Measurements from ENCODE around the gene NAA50. TPM values are rescaled to one million over a fixed set of nuclear protein-coding genes. Genes with fewer than 3 reads are reported as not detected.

Gene NAA50
- total and polyA plus RNA-seq, 8 donors, result 8.4 to 46.2 (median 34.5) TPM

DNA sequence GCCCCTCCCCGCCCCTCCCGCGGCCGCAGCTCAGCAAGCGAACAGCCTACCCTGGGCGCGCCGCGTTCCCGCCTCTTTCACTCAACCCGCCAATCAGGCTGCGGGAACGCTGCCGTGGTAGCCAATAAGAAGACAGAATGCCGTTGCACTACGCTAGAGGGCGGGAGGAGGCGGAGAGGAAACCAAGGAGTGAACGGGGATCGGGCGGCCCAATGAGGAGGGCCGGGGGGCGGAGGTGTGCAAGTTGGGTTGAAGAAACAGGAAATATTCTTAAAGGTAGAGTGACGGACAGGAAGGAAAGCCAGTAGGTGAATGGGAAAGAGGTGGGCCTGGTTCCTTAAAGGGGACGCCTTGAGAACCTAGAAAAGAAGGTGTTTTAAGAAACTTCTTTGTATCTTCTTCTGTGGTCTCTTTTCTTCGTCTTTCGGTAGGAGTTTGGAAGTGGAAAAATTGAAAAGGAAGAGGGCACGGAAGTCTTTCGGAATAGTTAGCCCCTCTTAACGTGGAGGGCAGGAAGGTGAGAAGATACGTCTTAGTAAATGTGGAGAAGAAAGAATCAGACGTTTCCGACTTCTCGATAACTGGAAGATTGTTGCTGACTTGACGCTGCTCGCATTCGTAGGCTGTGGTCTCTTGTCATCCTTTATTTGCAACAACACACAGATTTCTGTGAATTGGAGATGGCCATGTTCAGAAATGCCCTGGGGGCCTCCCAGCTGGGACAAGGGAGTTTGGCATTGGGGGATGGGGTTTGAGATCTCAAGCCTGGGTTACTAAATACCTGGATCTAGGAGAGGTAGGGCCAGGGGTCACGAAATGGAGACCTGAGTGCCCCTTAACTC lies 49.2 kb downstream of the NAA50 start:
- peaks cover 0 to 34% (median 30%) of the 10 kb centered on the region in 3 donors for H3K4me1 ChIP-seq
- peak; percentile 86 to 94 (median 91) for ATAC-seq
- no peaks in the 10 kb centered on the region for H3K9me3 ChIP-seq
- peak; percentile 95 to 99 (median 98) for DNase-seq
- WGBS, 2 donors, result 1% methylated on average over 33 to 38 of the region's 38 CpGs
- no peaks in the 10 kb centered on the region for H3K27me3 ChIP-seq
- TF ChIP-seq CTCF (IDR thresholded peaks at IDR 0.05), result peak in 2 of 4 donors; percentile 10 to 18
- FAIRE-seq, result peak; percentile 96
- peak overlapping the region; percentile 96 to 99 (median 98) for H3K27ac ChIP-seq
- peak overlapping the region; percentile 88 to 92 (median 91) for H3K4me3 ChIP-seq
- intact Hi-C loops (cut with DNase I), result no loop called here
- H3K36me3 ChIP-seq, result no peaks in the 10 kb centered on the region

DNA sequence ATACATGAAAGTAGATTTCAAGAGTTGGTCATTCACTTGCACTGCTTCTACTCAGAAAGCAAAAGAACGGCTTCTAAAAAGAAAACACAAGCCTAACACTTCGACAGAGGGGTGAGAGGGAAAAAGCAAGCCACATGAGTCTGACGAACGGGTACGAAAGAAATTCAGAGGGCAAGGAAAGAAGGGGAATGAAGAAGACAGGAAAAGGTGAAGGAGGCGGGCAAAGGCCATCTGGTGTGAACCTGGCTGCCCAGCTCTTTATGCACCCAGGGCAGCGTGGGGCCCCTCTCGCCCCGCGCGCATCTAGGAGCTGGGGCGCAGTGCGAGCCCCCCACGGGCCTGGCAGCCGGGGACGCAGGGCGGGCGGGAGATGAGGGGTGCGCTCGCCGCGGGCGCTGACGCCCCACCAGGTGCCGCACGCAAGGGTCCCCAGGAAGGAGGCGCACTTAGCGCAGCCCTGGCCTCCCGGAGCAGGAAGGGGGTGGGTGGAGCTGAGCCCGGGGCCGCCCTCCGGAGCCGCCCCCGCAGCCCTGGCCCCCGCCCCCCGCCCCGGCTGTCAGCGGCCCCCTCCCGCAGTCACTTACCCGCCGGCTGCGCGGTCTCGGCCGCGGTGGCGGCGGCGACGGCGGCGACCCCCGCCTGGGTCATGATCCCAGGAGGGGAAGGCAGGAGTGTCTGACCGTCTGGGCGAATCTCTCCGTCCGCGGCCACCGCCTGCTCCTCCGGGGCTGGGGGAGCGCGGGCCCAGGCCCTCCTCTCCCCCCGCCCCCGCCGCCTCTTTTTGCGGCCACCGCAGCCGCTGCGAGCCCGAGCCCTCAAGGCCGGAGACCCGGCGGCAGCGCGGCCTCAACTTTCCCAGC lies 50.0 kb downstream of the NAA50 start, which contains the start of gene USF3:
TSS of gene USF3 (minus strand) at position 857 of the 860 bp plus-strand sequence. CDS start 21,764 bp downstream, outside the sequence.
- intact Hi-C loops (cut with DNase I), result no loop called here
- peak in 1 of 4 donors; percentile 16 for TF ChIP-seq CTCF (IDR thresholded peaks at IDR 0.05)
- FAIRE-seq, result no peak
- 0 to 1% methylated on average over 35 to 75 of the region's 75 CpGs for WGBS, 2 donors
- H3K4me3 ChIP-seq, result peak within 1 kb of the TSS; percentile 88 to 92 (median 91)
- no peaks in the 10 kb centered on the region for H3K9me3 ChIP-seq
- ATAC-seq, result peak; percentile 74 to 84 (median 82)
- H3K27me3 ChIP-seq, result no peaks in the 10 kb centered on the region
- peak within 1 kb of the TSS; percentile 96 to 99 (median 98) for H3K27ac ChIP-seq
- peaks cover 4 to 37% (median 35%) of the 10 kb centered on the region in 3 donors for H3K4me1 ChIP-seq
- no peaks in the 10 kb centered on the region for H3K36me3 ChIP-seq
- DNase-seq, result peak; percentile 78 to 89 (median 82)

DNA sequence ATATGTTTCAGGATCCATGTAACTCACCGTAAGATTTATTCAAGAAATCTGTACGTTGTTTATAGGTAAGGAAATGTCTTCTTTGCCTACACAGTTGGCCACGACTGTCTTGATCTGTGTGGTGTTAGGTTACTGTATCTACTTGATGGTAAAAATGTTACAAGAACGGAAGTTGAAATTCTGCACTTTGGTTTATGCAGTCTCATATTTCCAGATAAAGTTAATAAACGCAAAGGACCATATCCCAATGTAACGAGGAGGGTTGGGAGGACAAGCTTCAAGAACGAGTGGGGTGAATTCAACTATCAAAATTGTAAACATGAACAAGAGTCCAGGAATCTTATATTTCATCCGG lies 50.6 kb downstream of the NAA50 start:
- Histone ChIP-seq H3K27me3 (no peaks in the 10 kb centered on the region), H3K9me3 (no peaks in the 10 kb centered on the region), H3K36me3 (no peaks in the 10 kb centered on the region), H3K4me1 (peaks cover 10 to 38% (median 35%) of the 10 kb centered on the region in 3 donors), H3K27ac (peak overlapping the region; percentile 96 to 99 (median 98)), H3K4me3 (peak overlapping the region; percentile 88 to 92 (median 91))
- DNase-seq (no peak), ATAC-seq (no peak), FAIRE-seq (no peak)
- 1 to 4% methylated on average over 8 of the region's 8 CpGs for WGBS, 2 donors
- intact Hi-C loops (cut with DNase I), result no loop called here
- no peak for TF ChIP-seq CTCF (IDR thresholded peaks at IDR 0.05)

DNA sequence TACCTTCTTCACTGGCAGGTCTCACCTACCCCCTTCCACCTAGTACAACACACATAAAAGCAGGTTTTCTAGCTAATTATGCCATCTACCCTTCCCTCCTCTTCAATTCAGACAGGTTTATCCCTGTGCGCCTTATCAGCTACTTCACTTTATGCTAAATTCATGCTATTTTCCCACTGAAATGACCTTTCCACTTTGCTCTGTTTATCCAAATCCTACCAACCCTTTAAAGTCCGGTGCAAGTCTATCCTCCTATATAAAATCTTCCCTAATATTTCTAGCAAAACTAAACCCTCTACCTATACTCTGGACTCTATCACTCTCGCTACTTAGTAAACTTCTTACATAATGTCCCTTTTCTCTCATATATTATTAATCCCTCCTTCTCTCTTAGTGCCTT lies 55.6 kb downstream of the NAA50 start:
- no peaks in the 10 kb centered on the region for H3K36me3 ChIP-seq
- H3K27me3 ChIP-seq, result no peaks in the 10 kb centered on the region
- DNase-seq, result no peak
- no peak for FAIRE-seq
- H3K4me1 ChIP-seq, result peaks cover 10 to 36% (median 28%) of the 10 kb centered on the region in 3 donors
- H3K27ac ChIP-seq, result no peak overlapping the region
- TF ChIP-seq CTCF (IDR thresholded peaks at IDR 0.05), result no peak
- no peak for ATAC-seq
- intact Hi-C loops (cut with DNase I), result no loop called here
- H3K9me3 ChIP-seq, result no peaks in the 10 kb centered on the region
- 65 to 66% methylated on average over 3 of the region's 3 CpGs for WGBS, 2 donors
- H3K4me3 ChIP-seq, result no peak overlapping the region

Data from pancreas (tissue), 10 donors.